Kidney epithelial cell (primary cell): ENCODE measurements around the gene TDRD1. TPM values are rescaled to one million over a fixed set of nuclear protein-coding genes. Genes with fewer than 3 reads are reported as not detected.
A peak's percentile ranks its signal among the peaks of the same experiment; 100 is the strongest.

Source experiments
- DNase-seq: peaks from one replicate; pipeline ENCODE4 v3.0.0-alpha.2; 2010; ENCODE audit warnings: low read depth
- H3K27me3 ChIP-seq: 2 replicates; pipeline ENCODE4 v1.6.0; 2011; ENCODE audit warnings: low read length; ENCODE audit not compliant: control insufficient read depth, insufficient read depth
- H3K36me3 ChIP-seq: 2 replicates; pipeline ENCODE4 v1.5.1; 2011; ENCODE audit warnings: low read length; ENCODE audit not compliant: control insufficient read depth, insufficient read depth
- H3K4me3 ChIP-seq: 2 replicates; pipeline ENCODE4 v1.5.1; 2011; ENCODE audit warnings: low read depth, mild to moderate bottlenecking, control low read depth, low read length
- total RNA-seq: library from RNA; depleted of rRNA; stranded (reverse); fragments of >200 nt; gene quantifications from 2 replicates; pipeline ENCODE4 v1.2.3, GENCODE V29; 2015
- TF ChIP-seq, protein P1 (sequence below): IDR thresholded peaks from 2 replicates; pipeline ENCODE4 v1.5.1; 2011; ENCODE audit warnings: mild to moderate bottlenecking, moderate library complexity, low read length, control low read depth, inconsistent platforms; ENCODE audit not compliant: insufficient read depth, poor library complexity, severe bottlenecking

Gene TDRD1
- total RNA-seq, 1 donor from 2014 or later, result not detected

GRCh38 chr10:114166043-114166442, 13.1 kb upstream of the TDRD1 start:
- Histone ChIP-seq H3K36me3 (no peaks in the 10 kb centered on the region), H3K4me3 (no peak overlapping the region), H3K27me3 (no peaks in the 10 kb centered on the region)
- TF ChIP-seq, protein P1, sequence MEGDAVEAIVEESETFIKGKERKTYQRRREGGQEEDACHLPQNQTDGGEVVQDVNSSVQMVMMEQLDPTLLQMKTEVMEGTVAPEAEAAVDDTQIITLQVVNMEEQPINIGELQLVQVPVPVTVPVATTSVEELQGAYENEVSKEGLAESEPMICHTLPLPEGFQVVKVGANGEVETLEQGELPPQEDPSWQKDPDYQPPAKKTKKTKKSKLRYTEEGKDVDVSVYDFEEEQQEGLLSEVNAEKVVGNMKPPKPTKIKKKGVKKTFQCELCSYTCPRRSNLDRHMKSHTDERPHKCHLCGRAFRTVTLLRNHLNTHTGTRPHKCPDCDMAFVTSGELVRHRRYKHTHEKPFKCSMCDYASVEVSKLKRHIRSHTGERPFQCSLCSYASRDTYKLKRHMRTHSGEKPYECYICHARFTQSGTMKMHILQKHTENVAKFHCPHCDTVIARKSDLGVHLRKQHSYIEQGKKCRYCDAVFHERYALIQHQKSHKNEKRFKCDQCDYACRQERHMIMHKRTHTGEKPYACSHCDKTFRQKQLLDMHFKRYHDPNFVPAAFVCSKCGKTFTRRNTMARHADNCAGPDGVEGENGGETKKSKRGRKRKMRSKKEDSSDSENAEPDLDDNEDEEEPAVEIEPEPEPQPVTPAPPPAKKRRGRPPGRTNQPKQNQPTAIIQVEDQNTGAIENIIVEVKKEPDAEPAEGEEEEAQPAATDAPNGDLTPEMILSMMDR, result no peak
- DNase-seq, result no peak

GRCh38 chr10:114166494-114166893, 12.7 kb upstream of the TDRD1 start:
- DNase-seq, result no peak
- TF ChIP-seq, protein P1, result no peak
- Histone ChIP-seq H3K27me3 (no peaks in the 10 kb centered on the region), H3K4me3 (no peak overlapping the region), H3K36me3 (no peaks in the 10 kb centered on the region)

DNA sequence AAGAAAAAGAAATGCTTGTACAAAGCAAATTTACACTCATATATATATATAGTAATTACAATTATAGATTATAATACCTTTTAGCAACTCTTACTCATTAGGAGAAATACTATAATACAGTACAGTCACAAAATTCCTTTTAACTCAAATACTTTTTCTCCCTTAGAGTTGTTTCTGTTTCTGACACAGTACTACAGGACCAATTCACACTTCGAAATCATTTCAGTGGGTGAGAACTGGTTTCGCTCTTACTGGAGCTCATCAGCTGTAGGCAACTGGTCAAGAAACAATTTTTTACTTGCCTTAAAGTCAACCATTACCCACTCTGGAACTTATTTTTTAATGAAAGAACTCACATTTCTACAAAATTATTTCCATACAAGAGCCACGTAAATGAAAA, 11.2 kb upstream of the TDRD1 start:
- H3K4me3 ChIP-seq, result no peak overlapping the region
- H3K36me3 ChIP-seq, result no peaks in the 10 kb centered on the region
- DNase-seq, result no peak
- TF ChIP-seq, protein P1, result no peak
- no peaks in the 10 kb centered on the region for H3K27me3 ChIP-seq

GRCh38 chr10:114168450-114169009, 10.6 kb upstream of the TDRD1 start:
- H3K36me3 ChIP-seq, result no peaks in the 10 kb centered on the region
- H3K4me3 ChIP-seq, result no peak overlapping the region
- H3K27me3 ChIP-seq, result no peaks in the 10 kb centered on the region
- DNase-seq, result no peak
- TF ChIP-seq, protein P1, result no peak

- peak overlapping the region; percentile 94 for H3K4me3 ChIP-seq
- H3K36me3 ChIP-seq, result no peaks in the 10 kb centered on the region
- DNase-seq, result no peak
- H3K27me3 ChIP-seq, result no peaks in the 10 kb centered on the region
- TF ChIP-seq, protein P1, result no peak
These were observed 6.9 kb upstream of the TDRD1 start for GRCh38 chr10:114172216-114172615.
